Coronary artery (tissue), 2 donors: ENCODE measurements around the gene C11orf24.

ENCODE experiments used
- DNase-seq: peaks from one replicate; pipeline ENCODE4 v3.0.0-alpha.2; 2017; ENCODE audit warnings: low spot score
- H3K27ac ChIP-seq, 2 donors: fragments of 200-600 bp; sonication (generic); one replicate each; pipeline ENCODE4 v1.5.1; 2016 to 2019
- H3K4me3 ChIP-seq: fragments of 200-600 bp; sonication (generic); 2 replicates; pipeline ENCODE4 v1.5.1; 2016; ENCODE audit warnings: mild to moderate bottlenecking, moderate library complexity
- TF ChIP-seq, protein P1 (sequence below): fragments of 200-600 bp; sonication (generic); IDR thresholded peaks from one replicate; pipeline ENCODE4 v1.5.1; 2019; ENCODE audit warnings: antibody characterized with exemption

The C11orf24 gene

DNA sequence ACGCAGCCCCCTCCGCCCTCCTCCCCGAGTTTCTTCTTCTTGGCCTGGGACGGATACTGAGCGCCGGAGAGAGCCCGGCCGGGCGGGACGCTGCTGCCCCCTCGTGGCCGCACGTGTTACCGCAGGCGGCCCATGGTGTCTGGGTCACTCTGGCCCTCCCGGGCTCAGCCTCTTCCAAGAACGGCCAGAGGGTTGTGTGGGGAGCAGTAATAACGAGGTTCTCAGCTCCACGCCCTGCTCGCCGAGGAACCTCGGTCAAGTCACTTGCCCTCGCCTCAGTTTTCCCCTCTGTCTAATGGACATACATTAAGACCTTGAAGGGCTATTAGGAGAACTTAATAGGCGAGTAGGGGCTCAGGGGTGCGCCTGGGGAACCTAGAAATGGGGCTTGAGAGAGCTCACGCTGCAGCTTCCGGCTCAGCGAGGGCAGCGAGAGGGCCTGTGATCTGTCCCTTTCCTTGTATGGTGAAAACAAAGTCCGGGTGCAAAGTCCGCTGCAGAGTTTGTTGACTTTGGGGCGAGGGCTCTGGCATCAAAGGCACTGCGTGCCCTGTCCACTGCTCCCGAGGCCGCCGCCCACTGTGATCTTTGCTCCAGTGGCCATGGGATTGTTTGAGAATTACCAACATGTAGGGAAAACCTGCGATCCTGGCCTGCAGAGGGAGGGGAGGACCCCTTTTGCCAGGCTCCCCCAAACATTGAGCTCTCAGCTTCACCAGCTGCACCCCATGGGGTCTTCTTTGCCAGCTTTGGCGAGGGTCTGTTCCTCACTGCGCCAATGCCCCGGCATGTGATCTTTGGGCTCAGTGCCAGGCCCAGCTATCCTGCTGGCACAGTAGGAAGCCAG is 26.3 kb upstream of the C11orf24 start:
- H3K4me3 ChIP-seq = peak overlapping the region; percentile 18
- no peak overlapping the region for H3K27ac ChIP-seq

DNA sequence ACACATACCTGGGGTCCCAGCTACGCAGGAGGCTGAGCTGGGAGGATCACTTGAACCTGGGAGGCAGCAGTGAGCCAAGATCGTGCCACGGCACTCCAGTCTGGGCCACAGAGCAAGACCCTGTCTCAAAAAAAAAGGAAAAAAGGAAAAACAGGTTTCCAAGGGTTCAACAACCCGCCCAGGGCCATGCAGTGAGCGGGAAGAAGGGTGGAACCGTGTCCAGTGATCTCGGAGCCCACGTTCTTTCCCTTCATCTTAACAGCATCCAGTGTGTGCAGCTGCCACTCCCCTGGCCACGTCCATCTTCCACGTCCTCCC is 25.7 kb upstream of the C11orf24 start:
- DNase-seq = no peak
- no peak overlapping the region for H3K27ac ChIP-seq
- H3K4me3 ChIP-seq = peak overlapping the region; percentile 18
- TF ChIP-seq, protein P1, sequence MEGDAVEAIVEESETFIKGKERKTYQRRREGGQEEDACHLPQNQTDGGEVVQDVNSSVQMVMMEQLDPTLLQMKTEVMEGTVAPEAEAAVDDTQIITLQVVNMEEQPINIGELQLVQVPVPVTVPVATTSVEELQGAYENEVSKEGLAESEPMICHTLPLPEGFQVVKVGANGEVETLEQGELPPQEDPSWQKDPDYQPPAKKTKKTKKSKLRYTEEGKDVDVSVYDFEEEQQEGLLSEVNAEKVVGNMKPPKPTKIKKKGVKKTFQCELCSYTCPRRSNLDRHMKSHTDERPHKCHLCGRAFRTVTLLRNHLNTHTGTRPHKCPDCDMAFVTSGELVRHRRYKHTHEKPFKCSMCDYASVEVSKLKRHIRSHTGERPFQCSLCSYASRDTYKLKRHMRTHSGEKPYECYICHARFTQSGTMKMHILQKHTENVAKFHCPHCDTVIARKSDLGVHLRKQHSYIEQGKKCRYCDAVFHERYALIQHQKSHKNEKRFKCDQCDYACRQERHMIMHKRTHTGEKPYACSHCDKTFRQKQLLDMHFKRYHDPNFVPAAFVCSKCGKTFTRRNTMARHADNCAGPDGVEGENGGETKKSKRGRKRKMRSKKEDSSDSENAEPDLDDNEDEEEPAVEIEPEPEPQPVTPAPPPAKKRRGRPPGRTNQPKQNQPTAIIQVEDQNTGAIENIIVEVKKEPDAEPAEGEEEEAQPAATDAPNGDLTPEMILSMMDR = no peak

More for the DNA sequence above, 26.3 kb upstream of the C11orf24 start:
- no peak for DNase-seq
- TF ChIP-seq, protein P1 = peak; percentile 98

DNA sequence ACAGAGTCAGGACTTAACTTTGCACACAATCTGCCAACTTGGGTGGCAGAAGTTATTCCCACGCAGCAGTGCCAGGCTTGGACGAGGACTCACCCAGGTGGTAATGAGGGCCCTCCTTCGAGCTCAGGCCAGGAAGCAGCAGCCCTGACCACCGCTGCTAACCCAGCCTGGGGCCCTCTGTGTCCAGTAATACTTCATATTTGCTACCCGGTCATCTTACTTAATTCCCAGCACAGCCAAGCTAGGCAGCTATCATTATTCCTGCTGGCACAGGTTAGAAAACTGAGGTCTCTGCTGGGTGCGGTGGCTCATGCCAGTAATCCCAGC is 25.2 kb upstream of the C11orf24 start:
- TF ChIP-seq, protein P1 = no peak
- no peak overlapping the region for H3K4me3 ChIP-seq
- no peak overlapping the region for H3K27ac ChIP-seq
- DNase-seq = no peak

DNA sequence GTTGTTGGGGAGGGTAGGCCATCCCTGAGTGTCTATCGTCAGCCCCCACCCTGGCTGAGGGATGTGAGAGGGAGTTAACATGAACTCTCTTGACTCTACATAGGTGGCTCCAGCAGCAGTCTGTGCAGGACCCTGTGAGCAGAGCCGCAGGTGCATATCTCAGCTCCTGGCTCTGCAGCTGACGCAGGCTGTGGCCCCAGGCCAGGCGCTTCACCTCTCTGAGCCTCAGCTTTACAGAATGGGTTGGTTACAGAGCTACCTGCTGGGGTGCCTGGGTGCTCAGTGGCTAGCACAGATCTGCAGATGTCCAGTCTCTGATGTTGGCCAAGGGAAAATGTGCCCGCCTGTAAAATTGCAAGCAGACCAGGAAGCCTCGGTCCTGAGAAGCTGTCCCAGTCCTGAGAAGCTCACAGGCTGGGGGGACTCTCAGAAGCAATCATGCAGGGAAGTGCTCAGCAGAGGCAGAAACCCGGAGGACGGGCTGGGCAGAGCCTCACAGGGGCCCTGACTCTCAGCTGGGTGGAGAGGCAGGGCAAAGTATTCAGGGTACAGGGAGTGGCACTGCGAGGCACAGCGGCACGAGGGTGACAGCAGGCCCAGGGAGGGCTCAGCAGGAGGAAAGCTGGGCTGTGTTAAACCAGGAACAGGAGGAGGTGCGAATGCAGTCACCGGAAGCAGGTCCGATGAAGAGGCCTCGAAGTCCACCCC is 24.7 kb upstream of the C11orf24 start:
- TF ChIP-seq, protein P1 = no peak
- DNase-seq = no peak
- no peak overlapping the region for H3K27ac ChIP-seq
- H3K4me3 ChIP-seq = no peak overlapping the region

DNA sequence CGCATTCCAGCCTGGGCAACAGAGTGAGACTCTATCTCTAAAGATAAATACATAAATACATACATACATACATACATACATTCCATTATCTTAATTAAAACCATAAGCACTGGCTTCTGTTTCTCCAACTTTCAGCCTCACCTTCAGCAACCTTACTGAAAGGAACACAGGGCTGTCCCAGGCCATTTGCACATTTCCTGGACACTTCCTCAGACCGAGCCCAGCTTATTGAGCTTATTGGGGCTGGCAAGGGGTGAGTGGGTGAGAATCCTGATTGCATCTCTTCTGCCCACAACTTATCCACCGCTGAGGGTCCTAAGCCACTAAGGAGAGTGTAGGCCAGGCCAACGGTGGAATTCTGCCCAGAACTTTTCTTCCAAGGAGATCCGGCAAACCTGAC is 24.2 kb upstream of the C11orf24 start:
- H3K27ac ChIP-seq = no peak overlapping the region
- no peak for DNase-seq
- TF ChIP-seq, protein P1 = no peak
- no peak overlapping the region for H3K4me3 ChIP-seq

DNA sequence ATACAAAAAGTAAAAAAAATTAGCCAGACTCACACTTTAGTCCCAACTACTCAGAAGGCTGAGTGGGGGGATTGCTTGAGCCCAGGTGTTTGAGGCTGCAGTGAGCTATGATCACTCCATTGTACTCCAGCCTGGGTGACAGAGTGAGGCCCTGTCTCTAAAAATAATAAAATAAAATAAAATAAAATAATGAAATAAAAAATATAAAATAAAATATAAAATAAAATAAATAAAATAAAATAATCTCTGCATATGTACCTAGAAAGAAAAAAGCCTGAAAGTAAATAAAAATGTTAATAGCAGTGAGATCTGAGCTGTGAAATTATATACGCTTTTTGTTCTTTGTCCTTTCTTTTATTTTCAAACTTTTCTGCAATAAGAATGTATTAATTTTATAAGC is 23.5 kb upstream of the C11orf24 start:
- H3K27ac ChIP-seq = no peak overlapping the region
- TF ChIP-seq, protein P1 = no peak
- no peak overlapping the region for H3K4me3 ChIP-seq
- no peak for DNase-seq

DNA sequence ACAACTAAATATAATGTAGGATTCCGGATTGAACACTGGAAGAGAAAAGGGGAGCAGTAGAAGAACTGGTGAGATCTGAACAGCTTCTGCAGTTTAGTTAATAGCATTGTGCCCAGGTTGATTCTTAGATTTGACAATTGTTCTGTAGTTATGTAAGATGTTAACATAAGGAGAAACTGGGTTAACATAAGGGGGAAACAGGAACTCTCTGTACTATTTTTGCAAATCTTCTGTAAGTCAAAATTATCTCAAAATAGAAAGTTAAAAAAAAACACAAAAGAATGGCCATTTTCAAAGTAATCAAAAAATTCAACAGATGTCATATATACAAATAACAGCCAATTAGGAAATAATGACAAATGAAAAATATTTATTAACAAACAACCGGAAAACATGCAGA is 21.9 kb upstream of the C11orf24 start:
- Histone ChIP-seq H3K27ac (no peak overlapping the region), H3K4me3 (no peak overlapping the region)
- TF ChIP-seq, protein P1 = no peak
- DNase-seq = no peak
